GM23248 (cell line): Measurements from ENCODE around the gene ACYP1.

Experiments used
- EZH2 ChIP-seq: fragments of 200-600 bp; sonication (generic); IDR thresholded peaks from 2 replicates; pipeline ENCODE4 v1.6.1; 2018; ENCODE audit warnings: antibody characterized with exemption, mild to moderate bottlenecking; ENCODE audit not compliant: insufficient read depth, poor library complexity, severe bottlenecking
- EZH2phosphoT487 ChIP-seq: fragments of 200-600 bp; sonication (generic); IDR thresholded peaks from 2 replicates; pipeline ENCODE4 v1.6.1; 2018; ENCODE audit warnings: antibody characterized with exemption, moderate library complexity, mild to moderate bottlenecking, low read depth; ENCODE audit not compliant: insufficient read depth

DNA sequence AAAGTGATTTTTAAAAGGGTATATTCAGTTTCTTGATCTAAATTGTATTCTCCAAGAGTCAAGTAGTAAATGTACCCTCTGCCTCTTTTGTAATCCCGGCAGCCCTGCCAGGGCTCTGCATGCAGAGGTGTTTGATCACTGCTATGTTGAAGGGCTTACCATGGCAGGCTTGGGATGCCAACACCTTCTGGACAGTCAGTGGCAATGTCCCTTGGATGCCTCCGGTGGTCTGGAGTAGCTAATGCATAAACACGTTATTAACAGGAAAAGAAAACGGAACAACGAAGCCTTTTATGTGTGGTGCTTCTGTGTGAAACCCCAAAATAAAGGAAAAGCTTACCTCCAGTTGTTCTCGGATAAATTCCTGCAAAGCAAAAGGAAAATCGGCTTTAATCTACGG lies 41.2 kb downstream of the ACYP1 start:
- TF ChIP-seq EZH2 = no peak
- TF ChIP-seq EZH2phosphoT487 = no peak
